ENCODE data around the gene GCNA.
A peak's percentile ranks its signal among the peaks of the same experiment; 100 is the strongest.

GCNA gene

DNA sequence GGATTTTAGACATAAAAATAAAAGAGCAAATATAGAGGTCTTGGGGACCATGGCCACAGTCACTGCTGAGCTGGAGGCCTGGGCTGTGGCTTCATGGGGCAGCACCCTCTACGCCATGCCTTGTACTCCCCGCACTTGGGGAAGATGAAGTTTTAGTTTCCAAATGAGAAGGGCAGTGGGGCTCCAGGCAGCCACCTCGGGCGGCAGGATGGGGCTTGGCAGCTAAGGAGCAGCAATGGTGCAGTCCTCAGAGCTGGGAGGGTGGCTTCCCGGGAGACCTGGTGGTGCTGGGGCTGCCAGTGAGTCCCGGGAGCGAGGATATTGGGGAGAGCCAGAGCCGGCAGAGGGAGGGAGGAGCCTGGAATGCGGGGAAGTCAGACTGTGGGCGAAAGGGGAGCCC lies 37.7 kb downstream of the GCNA start:
- DNase-seq (ENCODE audit: low read depth in 2 of 2, low spot score in 1 of 2) = no peak

DNA sequence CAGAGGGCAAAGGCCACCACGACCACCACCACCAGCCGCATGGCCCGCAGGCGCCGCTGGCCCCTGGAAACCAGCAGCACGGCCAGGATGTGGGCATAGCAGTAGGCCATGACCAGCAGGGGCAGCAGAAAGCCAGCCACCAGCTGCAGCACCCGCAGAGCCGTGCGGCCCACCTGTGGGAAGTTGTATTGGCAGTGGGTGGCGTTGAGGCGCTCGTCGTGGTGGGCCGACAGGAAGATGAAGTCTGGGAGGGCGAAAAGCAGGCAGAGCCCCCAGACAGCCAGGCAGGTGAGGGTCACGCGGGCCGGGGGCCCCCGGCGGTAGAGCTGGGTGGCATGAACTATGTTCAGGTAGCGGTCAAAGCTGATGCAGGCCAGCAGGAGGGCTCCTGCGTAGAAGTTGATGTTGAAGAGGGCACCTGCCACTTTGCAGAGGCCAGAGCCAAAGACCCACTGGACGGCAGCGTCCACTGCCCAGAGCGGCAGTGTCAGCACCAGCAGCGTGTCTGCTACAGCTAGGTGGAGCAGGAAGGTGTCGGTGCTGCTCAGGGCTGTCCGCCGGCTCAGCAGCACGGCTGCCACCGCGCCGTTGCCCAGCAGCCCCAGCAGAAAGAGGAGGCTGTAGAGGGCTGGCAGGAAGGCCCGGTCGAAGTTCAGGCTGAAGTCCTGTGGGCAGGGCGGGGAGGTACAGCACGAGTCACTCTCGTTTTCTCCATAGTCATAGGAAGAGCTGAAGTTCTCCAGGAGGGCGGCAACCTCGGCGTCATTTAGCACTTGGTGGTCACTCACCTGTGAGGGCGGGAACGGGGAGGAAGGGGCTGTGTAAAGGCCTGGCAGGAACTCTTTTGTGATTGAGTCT lies 38.7 kb downstream of the GCNA start:
- DNase-seq (ENCODE audit: low read depth in 2 of 2, low spot score in 1 of 2) = no peak

DNA sequence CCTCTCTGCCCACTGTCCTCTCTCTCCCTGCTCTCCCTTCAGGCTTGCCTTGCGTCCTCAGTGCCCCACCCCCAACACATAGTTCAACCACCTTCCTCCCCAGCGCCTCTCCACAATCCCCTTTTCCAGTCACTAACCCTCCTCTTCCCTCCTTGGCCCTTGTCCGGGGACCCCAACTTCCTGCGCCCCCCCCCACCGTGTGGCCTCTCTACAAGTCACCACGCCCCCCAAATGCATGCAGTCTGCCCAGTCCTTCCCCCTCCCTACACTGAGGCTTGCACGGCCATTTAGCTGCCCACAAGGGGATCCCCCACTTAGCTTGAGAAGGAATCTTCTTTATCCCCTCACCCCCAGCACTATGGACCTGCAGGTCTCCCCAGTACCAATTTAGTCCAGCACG lies 39.5 kb downstream of the GCNA start:
- no peak for DNase-seq (ENCODE audit: low read depth in 2 of 2, low spot score in 1 of 2)

DNA sequence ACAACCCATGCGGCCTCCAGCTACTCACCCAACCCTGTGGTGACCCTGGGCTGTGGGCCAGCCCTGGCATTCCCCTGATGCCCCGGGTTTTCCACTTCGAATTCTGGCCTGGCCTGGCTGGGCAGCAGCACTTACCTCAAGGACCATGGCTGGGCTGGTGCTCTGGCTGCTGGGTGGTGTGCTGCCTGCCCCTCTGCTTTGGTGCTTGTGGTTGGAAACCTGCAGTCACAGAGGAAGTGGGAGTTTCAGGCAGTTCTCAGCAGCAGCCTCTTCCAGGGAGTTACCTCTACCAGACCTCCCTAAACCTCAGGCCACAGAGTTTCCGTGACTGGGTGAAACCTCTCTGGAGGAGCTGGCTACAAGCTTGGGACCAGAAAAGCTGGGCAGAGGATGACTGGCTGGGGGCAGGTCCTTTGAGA lies 40.1 kb downstream of the GCNA start, which contains the start of gene CXCR3:
TSS of gene CXCR3 (minus strand) at position 209 of the 419 bp plus-strand sequence. CDS start at position 147, 62 bp downstream.
- DNase-seq (ENCODE audit: low read depth in 2 of 2, low spot score in 1 of 2) = peak; percentile 31 to 63

DNA sequence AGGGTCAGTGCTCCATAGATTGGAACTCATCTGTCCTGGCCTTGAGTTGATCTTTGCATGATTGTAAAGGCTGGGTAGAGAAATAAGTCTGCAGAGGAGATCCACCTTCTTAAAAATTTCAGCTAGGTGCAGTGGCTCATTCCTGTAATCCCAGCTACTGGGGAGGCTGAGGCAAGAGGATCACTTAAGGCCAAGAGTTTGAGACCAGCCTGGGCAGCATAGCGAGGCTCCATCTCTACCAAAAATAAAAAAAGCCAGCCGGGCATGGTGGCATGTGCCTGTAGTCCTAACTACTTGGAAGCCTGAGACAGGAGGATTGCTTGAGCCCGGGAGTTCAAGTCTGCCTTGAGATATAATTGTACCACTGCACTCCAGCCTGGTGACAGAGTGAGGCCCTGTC lies 40.5 kb downstream of the GCNA start:
- DNase-seq (ENCODE audit: low read depth in 2 of 2, low spot score in 1 of 2) = no peak

DNA sequence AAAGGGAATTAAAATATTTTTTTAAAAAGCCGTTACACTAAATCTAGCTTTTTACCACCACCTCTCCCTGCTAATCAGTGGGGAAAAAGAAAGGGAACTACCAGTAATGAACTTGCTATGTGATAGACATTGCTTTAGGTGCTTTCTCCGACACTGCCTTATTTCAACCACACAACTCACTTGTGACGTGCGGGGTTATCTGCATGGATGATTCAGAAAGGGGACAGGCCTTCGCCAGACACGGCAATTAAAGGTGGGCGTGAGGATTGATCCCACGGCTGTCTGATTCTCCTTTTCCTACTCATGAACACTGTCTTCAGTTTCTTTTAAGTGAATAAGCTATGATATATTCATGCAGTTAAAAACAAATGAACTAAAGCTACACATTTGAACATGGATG lies 41.0 kb downstream of the GCNA start:
- DNase-seq (ENCODE audit: low read depth in 2 of 2, low spot score in 1 of 2) = peak; percentile 24 to 48

DNA sequence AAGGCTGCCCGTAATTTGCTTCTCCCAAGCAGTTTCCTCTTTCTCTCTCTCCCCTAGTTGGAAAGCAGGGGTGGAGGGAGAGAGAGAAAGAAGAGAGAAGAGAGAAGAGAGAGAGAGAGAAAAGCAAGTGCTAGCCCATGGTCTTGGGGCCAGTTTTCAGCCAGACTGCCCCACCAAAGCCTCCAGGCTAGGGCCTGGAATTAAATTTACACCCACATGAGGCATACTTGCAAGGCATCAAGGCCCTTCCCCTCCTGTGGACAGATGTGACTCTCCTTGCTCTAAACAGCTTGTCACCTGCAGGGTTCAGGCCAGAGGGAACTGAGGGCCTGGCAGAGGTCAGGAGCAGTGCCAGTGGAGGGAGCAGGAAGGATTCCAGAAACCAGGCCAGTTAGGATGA lies 41.7 kb downstream of the GCNA start:
- DNase-seq (ENCODE audit: low read depth in 2 of 2, low spot score in 1 of 2) = no peak

DNA sequence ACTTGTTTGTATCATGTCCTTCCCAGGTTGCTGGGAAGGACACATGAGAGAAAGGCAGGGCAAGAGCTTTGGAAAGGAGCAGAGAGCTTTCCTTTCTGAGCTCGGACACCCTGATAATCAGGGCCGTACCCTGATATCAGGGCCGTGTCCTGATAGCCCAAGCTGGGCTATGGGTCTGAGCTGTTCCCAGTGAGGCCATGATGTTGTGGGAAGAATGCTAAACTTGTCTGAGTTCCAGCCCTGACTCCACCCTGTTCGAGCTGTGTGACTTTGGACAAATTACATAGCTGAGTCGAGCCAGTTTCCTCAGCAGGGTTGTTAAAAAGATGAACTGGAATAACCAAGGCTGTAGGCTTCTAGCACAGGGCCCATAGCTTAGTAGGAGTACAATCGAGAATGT lies 43.4 kb downstream of the GCNA start:
- no peak for DNase-seq (ENCODE audit: low read depth in 2 of 2, low spot score in 1 of 2)

DNA sequence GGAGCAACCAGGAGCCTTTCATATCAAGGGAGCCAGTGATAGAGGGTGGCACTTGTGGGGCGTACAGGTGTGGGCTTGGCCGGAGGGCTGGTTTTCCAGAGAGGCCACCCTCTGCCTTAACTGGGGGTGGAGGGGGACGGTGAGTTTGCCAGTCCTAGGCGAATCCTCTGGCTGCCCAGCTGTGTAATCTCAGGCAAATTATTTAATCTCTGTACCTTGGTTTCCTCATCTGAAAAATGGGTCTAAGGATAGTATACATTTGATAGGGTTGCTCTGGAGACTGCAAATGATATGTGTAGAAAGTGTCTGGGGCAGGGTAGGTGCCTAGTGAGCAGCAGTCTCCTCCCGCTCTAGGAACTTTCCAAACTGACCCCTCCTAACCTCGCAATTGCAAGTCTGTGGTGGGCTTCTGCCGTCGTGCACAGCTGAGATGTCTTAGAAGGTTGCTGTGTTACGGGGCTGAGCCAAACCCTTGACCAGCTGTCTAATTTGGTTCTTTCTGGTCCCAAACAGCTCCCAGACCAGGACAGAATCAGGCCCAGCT lies 43.9 kb downstream of the GCNA start:
- no peak for DNase-seq (ENCODE audit: low read depth in 2 of 2, low spot score in 1 of 2)

DNA sequence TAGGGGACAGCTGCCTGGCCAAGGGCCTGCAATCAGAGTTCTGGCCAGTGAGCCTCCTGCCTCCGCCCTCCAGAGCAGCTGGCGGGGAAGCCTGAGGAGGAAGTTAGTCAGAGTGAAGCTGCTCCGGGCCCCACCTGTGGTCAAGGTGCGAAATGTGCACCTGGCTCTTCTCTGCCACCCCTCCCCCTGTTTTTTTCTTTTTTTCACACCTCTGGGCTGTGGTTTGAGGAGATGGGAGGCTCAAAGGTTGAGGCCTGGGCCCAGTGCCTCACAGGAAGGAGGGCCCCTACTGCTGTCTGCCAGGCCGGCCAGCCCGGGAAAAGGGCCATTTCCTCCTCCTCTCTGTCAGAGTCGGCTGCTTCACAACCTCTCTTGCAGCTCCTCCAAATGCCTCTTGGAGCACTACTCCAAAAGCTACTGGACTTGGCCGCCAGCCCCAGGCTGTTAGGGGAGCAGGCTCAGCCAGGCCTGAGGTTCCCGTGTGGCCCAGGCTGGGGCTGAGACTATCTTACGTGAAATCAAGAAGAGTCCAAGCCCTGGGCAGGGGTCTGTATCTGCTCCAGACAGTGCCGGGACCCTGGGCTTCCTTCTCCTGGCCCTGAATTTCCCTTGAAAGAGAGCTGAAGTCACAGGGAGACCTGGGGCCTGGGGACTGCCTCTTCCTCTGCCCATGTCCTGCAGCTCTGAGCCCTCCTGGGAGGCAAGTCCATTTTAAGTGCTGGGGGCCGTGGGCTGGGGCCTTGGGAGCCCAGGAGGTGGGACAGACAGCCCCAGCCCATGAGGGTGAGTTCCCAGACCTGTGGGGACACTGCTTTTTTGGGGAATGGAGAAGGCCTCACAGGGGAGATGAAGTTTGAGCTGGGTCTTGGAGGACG lies 44.6 kb downstream of the GCNA start:
- DNase-seq (ENCODE audit: low read depth in 2 of 2, low spot score in 1 of 2) = peak in 1 of 2 donors; percentile 47

DNA sequence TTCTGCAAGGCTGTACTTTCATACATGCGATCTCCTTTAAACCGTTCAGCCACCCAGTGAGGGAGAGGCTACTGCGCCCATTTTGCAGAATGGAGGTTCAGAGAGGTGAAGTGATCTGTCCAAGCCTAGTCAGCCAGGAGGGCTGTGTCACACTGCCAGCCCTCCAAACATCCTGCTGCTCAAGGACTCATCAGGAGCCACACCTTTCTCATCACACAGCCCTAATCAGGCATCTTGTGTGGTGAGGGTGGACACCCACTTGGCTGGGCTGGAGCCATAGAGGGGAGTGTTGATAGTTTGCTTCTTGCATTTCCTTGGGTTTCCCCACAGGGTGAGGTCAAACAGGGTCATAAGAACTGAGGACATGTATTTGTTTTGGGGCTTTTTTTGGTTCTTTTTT lies 45.5 kb downstream of the GCNA start:
- DNase-seq (ENCODE audit: low read depth in 2 of 2, low spot score in 1 of 2) = no peak

DNA sequence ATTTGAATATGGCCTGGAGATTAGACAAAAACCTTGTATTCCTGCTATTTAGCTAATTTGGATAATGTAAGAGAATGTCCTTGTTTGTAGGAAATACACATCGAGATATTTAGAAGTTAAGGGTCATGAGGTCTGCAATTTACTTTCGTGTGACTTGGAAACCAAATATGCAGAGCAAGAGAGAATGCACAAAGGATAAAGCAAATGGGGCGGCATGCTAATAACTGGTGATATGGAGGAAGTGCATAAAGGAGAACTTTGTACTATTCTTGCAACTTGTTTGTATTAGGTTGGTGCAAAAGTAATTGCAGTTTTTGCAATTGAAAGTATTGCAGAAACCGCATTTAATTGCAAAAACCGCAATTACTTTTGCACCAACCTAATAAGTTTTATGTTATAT lies 47.2 kb downstream of the GCNA start:
- no peak for DNase-seq (ENCODE audit: low read depth in 2 of 2, low spot score in 1 of 2)

DNA sequence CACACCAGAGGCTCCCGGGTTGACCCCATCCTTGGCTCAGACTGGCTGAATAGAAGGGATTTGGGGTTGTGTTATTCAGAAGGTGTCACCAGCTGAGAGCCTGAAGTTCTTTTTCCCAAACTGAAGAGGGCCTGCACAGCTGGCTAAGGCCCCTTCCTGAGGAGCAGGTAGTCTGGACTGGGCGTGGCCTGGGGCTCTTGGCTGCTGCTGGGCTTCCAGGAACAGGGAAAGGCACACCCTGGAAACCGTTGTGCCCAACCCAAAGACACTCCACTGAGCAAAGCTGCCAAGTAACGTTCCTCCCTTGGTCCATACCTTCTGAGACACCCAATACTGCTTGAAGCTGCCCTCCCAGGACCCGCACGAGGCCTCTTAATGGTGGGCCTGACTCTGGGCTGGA lies 48.3 kb downstream of the GCNA start:
- no peak for DNase-seq (ENCODE audit: low read depth in 2 of 2, low spot score in 1 of 2)

DNA sequence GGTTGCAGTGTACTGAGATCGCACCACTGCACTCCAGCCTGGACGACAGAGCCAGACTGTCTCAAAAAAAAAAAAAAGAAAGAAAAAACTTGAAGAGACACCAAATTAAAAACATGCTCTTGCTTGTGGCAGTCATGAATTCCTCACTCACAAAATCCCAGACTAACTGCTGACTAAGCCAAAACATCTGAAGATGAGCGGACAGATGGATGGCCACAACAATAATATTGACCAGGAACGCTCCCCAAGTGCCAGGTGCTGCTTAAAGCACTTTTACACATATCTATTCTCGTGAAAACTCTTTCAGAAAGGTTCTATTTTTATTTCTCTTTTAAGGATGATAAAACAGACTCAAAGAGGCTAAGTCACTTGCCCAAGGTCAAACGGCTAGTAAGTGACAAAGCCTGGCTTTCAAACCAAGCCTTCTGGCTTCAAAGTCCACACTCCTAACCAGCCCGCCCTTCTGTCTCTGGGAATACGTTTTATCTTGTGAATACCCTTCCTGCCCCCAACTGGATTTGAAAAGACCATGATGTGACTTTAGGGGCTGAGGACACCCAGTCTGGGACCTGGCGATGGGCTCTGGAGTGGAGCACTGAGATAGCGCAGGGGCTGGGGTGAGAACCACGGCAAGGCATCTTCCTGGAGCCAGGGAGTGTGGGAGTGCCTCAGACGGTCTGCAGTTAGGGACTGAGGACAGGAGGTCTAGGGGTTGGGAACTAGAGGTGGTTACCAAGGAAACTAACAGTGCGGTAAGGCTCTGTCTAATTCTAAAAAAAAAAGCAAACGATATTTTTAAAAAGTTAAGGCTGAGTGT lies 49.6 kb downstream of the GCNA start:
- DNase-seq (ENCODE audit: low read depth in 2 of 2, low spot score in 1 of 2) = no peak

DNA sequence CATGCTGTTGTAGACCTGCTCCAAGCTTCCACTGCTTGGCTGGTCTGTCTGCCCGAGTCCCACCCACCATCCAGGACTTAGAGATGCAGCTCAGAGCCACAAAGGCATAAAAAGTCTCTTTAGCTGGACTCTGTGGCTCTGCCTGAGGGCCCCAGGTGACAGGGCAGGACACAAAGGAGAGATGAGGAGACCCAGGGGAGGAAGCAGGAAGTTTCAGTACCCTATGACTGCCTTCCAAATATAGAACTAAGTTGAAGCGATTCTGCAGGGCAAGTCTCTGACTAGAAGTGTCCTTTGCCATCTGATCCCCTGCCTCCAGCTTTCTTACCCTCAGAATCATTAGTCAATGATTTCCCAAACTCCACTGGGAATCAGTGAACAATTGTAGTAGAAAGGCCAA lies 51.2 kb downstream of the GCNA start:
- no peak for DNase-seq (ENCODE audit: low read depth in 2 of 2, low spot score in 1 of 2)

DNA sequence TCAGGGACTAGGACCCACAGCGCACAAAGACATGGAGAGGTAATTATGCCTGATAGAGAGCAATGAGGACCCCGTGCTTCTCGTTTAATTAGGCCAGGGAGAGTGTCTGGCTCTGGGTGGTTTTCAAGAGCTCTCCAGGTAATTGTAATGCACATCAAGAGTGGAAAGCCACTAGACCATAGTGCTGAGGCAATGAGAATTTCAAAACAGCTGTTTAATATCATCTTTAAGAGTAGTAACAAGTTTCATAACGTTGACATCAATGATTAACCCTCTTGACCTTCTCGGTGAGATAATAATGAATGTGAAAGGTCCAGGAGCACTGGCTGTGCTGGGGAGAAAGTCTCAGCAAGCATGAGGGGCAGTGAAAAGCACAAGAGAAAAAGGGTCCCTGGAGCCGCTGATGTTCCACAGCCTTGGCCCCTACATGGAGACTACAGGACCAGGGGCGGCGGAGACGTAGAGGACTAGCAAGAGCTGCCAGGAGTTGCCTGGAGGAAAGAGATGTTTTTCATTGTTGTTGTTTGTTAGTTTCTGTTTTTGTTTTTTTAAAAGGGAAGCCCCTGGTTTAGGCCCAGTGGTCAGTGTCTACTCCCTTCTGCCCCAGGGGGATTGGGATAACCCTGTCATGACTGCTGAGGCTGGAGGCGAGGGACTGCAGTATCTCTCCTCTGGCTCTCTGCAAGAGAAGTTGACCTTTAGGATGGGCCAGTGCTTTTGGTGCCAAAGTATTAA lies 54.9 kb downstream of the GCNA start:
- DNase-seq (ENCODE audit: low read depth in 2 of 2, low spot score in 1 of 2) = no peak

DNA sequence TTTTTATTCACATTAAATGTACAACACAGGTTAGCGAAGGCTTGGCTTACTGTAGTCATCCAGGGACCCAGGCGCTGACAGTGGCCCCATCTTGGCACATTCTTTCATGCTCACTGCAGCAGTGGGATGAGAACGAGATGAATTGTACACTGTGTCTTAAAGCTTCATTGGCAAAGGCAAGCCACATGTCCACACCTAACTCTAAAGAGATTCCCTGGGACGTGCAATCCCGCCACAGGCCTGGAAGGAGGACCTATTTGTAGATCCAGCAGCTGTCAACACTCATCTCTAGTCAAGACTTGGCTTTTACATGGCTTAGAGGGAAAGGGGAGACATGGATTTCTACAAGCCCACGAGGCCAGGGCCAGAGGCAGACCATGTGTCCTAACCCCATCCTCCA lies 56.1 kb downstream of the GCNA start:
- DNase-seq (ENCODE audit: low read depth in 2 of 2, low spot score in 1 of 2) = no peak

DNA sequence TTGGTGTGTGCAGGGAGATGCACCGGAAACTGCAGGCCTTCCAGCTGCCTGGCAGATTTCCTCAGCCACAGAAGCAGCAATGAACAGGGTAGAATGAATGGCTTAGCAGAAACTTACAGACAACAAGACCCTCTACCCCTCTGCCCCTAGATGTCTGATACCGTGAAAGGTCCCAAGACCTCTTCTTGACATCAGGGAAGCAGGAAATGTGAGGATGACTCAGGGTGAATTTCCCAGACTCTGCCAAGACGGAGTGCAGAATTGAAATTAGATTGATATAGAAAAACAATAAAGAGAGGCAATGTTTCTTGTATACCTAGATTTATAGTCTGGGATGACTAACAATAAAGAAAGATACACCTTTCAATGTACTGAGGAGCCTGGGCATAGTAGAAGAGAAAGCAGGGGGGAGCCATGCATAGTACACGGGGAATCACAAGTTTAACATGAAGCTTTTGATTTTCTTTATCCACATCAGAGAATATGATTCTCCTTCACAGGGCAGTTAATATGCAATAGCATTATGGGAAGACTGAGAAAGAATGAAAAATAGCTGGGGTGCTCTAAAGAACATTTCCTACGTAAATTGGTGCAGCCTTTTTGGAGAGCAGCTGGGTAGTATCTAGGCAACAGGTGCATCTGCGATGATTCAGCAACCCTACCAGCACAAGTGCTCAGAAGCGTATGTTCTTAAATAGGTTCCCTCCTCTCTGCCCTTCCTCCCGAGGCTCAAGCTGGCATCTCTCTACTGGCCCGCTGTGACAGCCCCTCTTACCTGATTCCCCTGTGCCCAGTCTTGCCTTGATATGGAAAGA lies 58.4 kb downstream of the GCNA start:
- DNase-seq (ENCODE audit: low read depth in 2 of 2, low spot score in 1 of 2) = no peak

DNA sequence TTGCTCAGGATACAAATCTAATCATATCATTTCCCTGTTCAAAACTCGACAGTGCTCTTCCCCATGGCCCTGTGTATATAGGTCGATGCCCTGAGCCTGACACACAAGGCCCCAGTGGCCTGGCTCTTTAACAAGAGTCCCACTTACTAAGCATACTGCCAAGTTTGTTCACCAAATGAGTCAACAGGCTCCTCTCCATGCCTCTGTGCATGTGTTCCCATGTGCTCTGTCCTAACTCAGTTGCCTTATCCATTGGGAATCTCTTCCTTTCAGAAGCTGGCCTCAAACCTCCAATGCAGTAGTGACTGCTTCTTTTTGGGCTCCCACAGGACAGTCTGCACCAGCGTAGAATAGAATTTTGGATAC lies 59.0 kb downstream of the GCNA start:
- no peak for DNase-seq (ENCODE audit: low read depth in 2 of 2, low spot score in 1 of 2)

DNA sequence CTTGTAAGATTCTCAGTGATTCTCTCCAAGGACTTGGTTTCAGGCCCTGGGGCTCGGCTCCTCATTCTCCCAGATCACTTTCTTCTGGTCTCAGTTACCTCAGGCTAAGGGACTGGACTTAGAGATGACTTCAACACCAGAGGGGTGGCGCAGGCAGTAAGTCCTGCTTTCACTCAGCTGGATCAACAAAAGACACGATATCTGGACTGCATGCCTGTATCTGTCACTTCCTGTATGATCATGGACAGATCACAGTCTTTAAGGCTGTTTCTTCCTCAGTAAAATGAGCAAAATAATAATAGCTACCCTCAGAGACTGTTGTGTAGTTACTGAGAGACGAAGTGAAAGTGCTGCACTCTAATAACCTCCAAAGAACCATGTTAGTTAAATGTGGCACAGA lies 59.6 kb downstream of the GCNA start:
- no peak for DNase-seq (ENCODE audit: low read depth in 2 of 2, low spot score in 1 of 2)
